T-helper 2 cell treated with Interferon-gamma antibody and Interleukin-4, amounts not matched to agents 100 ng/mL and 5 ng/mL, for 36 hours (primary cell): ENCODE measurements around the gene CELF4. TPM values are rescaled to one million over a fixed set of nuclear protein-coding genes. Genes with fewer than 3 reads are reported as not detected.

Experiments used
- intact Hi-C: fragments of 100-400 bp; cut with micrococcal nuclease; formaldehyde crosslinking; loops from one replicate; pipeline ENCODE4 v1.15.1; 2023
- total RNA-seq: library from RNA; stranded (reverse); gene quantifications from 2 replicates; pipeline ENCODE4 v1.2.3, GENCODE V29; 2022

The CELF4 gene
- total RNA-seq, 1 donor from 2014 or later, result not detected

- intact Hi-C loops, result no loop called here
Measured at GRCh38 chr18:37266290-37266689, 299.3 kb downstream of the CELF4 start.

- intact Hi-C loops, result no loop called here
Measured at GRCh38 chr18:37265382-37265781, 300.2 kb downstream of the CELF4 start.

GRCh38 chr18:37264956-37265355 lies 300.6 kb downstream of the CELF4 start:
- intact Hi-C loops, result no loop called here

- intact Hi-C loops, result no loop called here
Measured at GRCh38 chr18:37261988-37262387, 303.6 kb downstream of the CELF4 start.

- intact Hi-C loops, result no loop called here
Measured at GRCh38 chr18:37261246-37261840, 304.3 kb downstream of the CELF4 start.

- intact Hi-C loops, result no loop called here
Measured at GRCh38 chr18:37260367-37261093, 305.1 kb downstream of the CELF4 start.

GRCh38 chr18:37259711-37260110 lies 305.9 kb downstream of the CELF4 start:
- intact Hi-C loops, result no loop called here

- intact Hi-C loops, result no loop called here
Measured at GRCh38 chr18:37258819-37259218, 306.8 kb downstream of the CELF4 start.

- intact Hi-C loops, result no loop called here
Measured at GRCh38 chr18:37258131-37258530, 307.5 kb downstream of the CELF4 start.

GRCh38 chr18:37254973-37255372 lies 310.6 kb downstream of the CELF4 start:
- intact Hi-C loops, result no loop called here

- intact Hi-C loops, result no loop called here
Measured at GRCh38 chr18:37254236-37254754, 311.3 kb downstream of the CELF4 start.

- intact Hi-C loops, result no loop called here
Measured at GRCh38 chr18:37253394-37254235, 312.0 kb downstream of the CELF4 start.

GRCh38 chr18:37252854-37253393 lies 312.7 kb downstream of the CELF4 start:
- intact Hi-C loops, result no loop called here

GRCh38 chr18:37252342-37252741 lies 313.3 kb downstream of the CELF4 start:
- intact Hi-C loops, result no loop called here

- intact Hi-C loops, result no loop called here
Measured at GRCh38 chr18:37251679-37252078, 313.9 kb downstream of the CELF4 start.

- intact Hi-C loops, result no loop called here
Measured at GRCh38 chr18:37249895-37250618, 315.5 kb downstream of the CELF4 start.

- intact Hi-C loops, result no loop called here
Measured at GRCh38 chr18:37249171-37249886, 316.3 kb downstream of the CELF4 start.

- intact Hi-C loops, result no loop called here
Measured at GRCh38 chr18:37248281-37248680, 317.3 kb downstream of the CELF4 start.

GRCh38 chr18:37247497-37248161 lies 318.0 kb downstream of the CELF4 start:
- intact Hi-C loops, result no loop called here
